BJ (cell line): ENCODE measurements around the gene ABCB8. TPM values are rescaled to one million over a fixed set of nuclear protein-coding genes. Genes with fewer than 3 reads are reported as not detected.
"Not testable (repeated sequence)": the region's sequence is repeated elsewhere in the genome, so short reads cannot be mapped to it uniquely, and the experiment has no call there.

Experiments used
- CTCF ChIA-PET: fragments of 350-600 bp; formaldehyde crosslinking; extraction: SDS; loops from one replicate; lab custom pipeline; 2021; ENCODE audit warnings: antibody characterized with exemption, inconsistent platforms; lab: Yijun Ruan, JAX
- POLR2A ChIA-PET: fragments of 300-600 bp; sonication (Branson Sonifier 250); formaldehyde crosslinking; extraction: SDS; loops from one replicate; lab custom pipeline; 2021; ENCODE audit warnings: antibody characterized with exemption; lab: Charles Lee
- DNase-seq: peaks from one replicate; pipeline ENCODE4 v3.0.0-alpha.2; 2011; ENCODE audit warnings: low read depth
- H3K27me3 ChIP-seq: 2 replicates; pipeline ENCODE4 v1.6.0; 2011; ENCODE audit warnings: low read length; ENCODE audit not compliant: control insufficient read depth, insufficient read depth
- H3K36me3 ChIP-seq: 2 replicates; pipeline ENCODE4 v1.5.1; 2011; ENCODE audit warnings: low read length; ENCODE audit not compliant: control insufficient read depth, insufficient read depth
- H3K4me3 ChIP-seq: 2 replicates; pipeline ENCODE4 v1.5.1; 2011; ENCODE audit warnings: low read depth, mild to moderate bottlenecking, control low read depth, low read length
- CTCF ChIP-seq: IDR thresholded peaks from 2 replicates; pipeline ENCODE4 v1.5.1; 2011; ENCODE audit warnings: low read depth, mild to moderate bottlenecking, control low read depth, inconsistent platforms, low read length, moderate library complexity; ENCODE audit not compliant: insufficient read depth
- polyA plus RNA-seq: library from polyadenylated mRNA; depleted of rRNA; stranded (reverse); fragments of >200 nt; gene quantifications from 2 replicates; pipeline ENCODE4 v1.2.3, GENCODE V29; 2011

The ABCB8 gene
- polyA plus RNA-seq, 1 experiment = 23.6 TPM

GRCh38 chr7:151011097-151011409 lies 17.2 kb upstream of the ABCB8 start:
- Histone ChIP-seq H3K4me3 (no peak overlapping the region), H3K36me3 (no peaks in the 10 kb centered on the region), H3K27me3 (peaks cover 2% of the 10 kb centered on the region)
- POLR2A ChIA-PET = no interaction called here
- CTCF ChIA-PET = interaction anchor here (0.8 to 7.0 kb wide), 10 partner anchors 9 to 281 kb away, joined by 3 to 91 read pairs (median 4); no protein-coding TSS in a partner anchor
- no peak for DNase-seq
- no peak for TF ChIP-seq CTCF

- POLR2A ChIA-PET, H3K27me3 ChIP-seq, H3K36me3 ChIP-seq, H3K4me3 ChIP-seq, DNase-seq: not testable (repeated sequence)
- CTCF ChIA-PET = interaction anchor here (0.9 to 7.0 kb wide), 10 partner anchors 8 to 691 kb away, joined by 3 to 91 read pairs (median 4); no protein-coding TSS in a partner anchor
Observed at GRCh38 chr7:151011616-151012015, 16.6 kb upstream of the ABCB8 start.

GRCh38 chr7:151012031-151012692 lies 16.1 kb upstream of the ABCB8 start:
- Histone ChIP-seq H3K36me3 (no peaks in the 10 kb centered on the region), H3K27me3 (peaks cover 2% of the 10 kb centered on the region), H3K4me3 (no peak overlapping the region)
- ChIA-PET POLR2A (no interaction called here), CTCF (interaction anchor here (0.6 to 7.0 kb wide), 21 partner anchors 8 to 691 kb away, joined by 3 to 91 read pairs (median 4); partner anchors contain the start of genes ABCB8, ATG9B and NOS3)
- no peak for DNase-seq
- TF ChIP-seq CTCF = no peak

GRCh38 chr7:151012911-151013347 lies 15.3 kb upstream of the ABCB8 start:
- ChIA-PET CTCF (interaction anchor here (0.6 to 7.0 kb wide), 18 partner anchors 7 to 692 kb away, joined by 3 to 91 read pairs (median 4); partner anchors contain the start of gene ABCB8), POLR2A (no interaction called here)
- H3K27me3 ChIP-seq = peaks cover 5% of the 10 kb centered on the region
- no peak for DNase-seq
- H3K36me3 ChIP-seq = no peaks in the 10 kb centered on the region
- TF ChIP-seq CTCF = peak; percentile 75
- H3K4me3 ChIP-seq = no peak overlapping the region

- Histone ChIP-seq H3K36me3 (no peaks in the 10 kb centered on the region), H3K27me3 (peaks cover 6% of the 10 kb centered on the region), H3K4me3 (peak overlapping the region; percentile 34)
- CTCF ChIA-PET = interaction anchor here (0.8 to 6.9 kb wide), 12 partner anchors 8 to 164 kb away, joined by 3 to 91 read pairs (median 4); no protein-coding TSS in a partner anchor
- no peak for DNase-seq
- TF ChIP-seq CTCF = no peak
- POLR2A ChIA-PET = no interaction called here
Observed at GRCh38 chr7:151013356-151013732, 14.9 kb upstream of the ABCB8 start.
